Myocyte (in vitro differentiated cells): ENCODE results near the gene OR4K13. TPM values are rescaled to one million over a fixed set of nuclear protein-coding genes. Genes with fewer than 3 reads are reported as not detected.

Experiments used
- DNase-seq: peaks from one replicate; pipeline ENCODE4 v3.0.0-alpha.2; 2012; ENCODE audit warnings: low read depth
- polyA plus RNA-seq: library from polyadenylated mRNA; unstranded; fragments of >200 nt; gene quantifications from one replicate; pipeline ENCODE4 v1.2.1, GENCODE V29; 2012; ENCODE audit warnings: missing spikeins
- total RNA-seq: library from RNA; depleted of rRNA; stranded (reverse); fragments of >200 nt; gene quantifications from 2 replicates; pipeline ENCODE4 v1.2.3, GENCODE V29; 2014

OR4K13 gene, protein sequence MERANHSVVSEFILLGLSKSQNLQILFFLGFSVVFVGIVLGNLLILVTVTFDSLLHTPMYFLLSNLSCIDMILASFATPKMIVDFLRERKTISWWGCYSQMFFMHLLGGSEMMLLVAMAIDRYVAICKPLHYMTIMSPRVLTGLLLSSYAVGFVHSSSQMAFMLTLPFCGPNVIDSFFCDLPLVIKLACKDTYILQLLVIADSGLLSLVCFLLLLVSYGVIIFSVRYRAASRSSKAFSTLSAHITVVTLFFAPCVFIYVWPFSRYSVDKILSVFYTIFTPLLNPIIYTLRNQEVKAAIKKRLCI
- not detected in 2 replicates for total RNA-seq
- polyA plus RNA-seq, result not detected

GRCh38 chr14:20035938-20036337, at the start of gene OR4K13:
Gene OR4K13 (minus strand): TSS chr14:20036038. CDS start chr14:20034758, 1,280 bp downstream.
- no peak for DNase-seq

GRCh38 chr14:20059745-20060144, 23.9 kb upstream of the OR4K13 start, which contains the start of gene OR4L1:
Gene OR4L1 (plus strand): TSS chr14:20060045. CDS start chr14:20060045, 0 bp downstream.
- no peak for DNase-seq

DNA sequence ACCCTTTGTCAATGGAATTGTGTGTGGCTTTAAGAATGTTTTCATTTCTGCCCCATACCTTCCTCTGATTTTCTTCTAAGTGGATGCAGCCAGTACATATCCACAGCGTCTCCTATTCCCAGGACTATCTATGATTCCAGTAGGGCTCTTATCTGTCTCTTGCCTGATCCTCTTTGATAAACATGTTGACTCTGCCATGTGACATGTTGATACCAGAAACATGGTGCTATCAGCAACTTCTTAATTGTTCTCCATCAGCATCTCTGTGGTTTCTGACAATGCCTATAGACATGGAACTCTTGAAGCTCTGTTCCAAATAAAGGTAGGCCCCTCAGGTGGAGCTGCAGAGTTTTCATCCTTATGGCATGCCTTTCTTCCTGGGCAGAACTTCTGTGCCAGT, 12.4 kb upstream of the OR4K13 start:
- DNase-seq, result no peak

DNA sequence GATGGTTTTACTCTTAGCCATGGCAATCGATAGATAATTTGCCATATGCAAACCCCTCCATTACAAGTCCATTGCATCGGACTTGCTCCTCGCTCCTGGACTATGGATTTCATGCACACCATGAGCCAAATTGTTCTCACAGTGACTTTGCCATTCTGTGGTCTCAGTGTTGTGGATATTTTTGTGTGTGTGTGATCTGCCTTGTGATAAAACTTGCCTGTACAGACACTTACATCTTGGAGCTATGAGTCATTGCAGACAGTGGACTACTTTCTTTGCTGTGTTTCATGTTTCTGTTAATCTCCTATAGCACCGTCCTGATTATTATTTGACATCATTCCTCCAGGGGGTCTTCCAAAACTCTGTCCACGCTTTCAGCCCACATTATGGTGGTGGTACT, 8.4 kb upstream of the OR4K13 start:
- DNase-seq, result no peak

DNA sequence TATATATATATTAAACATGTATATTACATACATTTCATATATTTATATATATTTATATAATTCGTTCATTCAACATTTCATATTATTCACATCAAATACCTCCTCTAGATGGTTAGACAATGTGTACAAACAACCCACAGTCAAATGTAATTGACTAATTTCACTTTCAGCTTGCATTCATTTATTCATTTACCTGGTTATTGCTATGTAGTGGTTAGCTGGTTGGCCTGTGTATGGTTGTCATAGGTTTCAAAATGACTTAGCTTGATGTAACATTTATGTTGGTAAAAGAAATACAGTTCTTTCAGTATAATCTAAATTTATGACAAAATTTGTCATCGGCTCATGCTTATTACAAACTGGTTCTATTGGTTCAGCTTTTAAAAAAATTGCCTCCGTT, 389 bp downstream of the OR4K13 start:
- no peak for DNase-seq

GRCh38 chr14:20031058-20031457, 4.8 kb downstream of the OR4K13 start:
- no peak for DNase-seq

GRCh38 chr14:20019257-20019865, 16.5 kb downstream of the OR4K13 start, which contains the start of gene OR4K14:
Gene OR4K14 (minus strand): TSS chr14:20019307. CDS start chr14:20015193, 4,114 bp downstream.
- DNase-seq, result no peak

DNA sequence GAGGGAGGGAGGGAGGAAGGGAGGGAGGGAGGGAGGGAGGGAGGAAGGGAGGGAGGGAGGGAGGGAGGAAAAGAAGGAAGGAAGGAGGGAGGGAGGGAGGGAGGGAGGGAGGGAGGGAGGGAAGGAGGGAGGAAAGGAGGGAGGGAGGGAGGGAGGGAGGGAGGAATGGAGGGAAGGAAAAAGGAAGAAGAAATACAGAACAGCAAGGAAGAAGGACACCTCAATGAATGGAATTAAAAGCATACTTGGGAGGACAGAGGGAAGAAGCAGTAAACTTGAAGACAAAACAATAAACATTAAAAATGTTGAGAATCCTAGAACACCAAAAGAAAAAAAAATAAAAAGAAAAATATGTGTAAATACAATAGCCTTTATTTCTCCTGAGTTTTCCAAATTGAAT, 27.7 kb downstream of the OR4K13 start:
- DNase-seq, result no peak

- DNase-seq, result no peak
These were observed 33.5 kb downstream of the OR4K13 start for GRCh38 chr14:20002319-20002718.

- no peak for DNase-seq
These were observed 34.0 kb downstream of the OR4K13 start, which contains the start of gene OR4Q2 for GRCh38 chr14:20001863-20002262. Gene OR4Q2 (plus strand): TSS chr14:20002163.

DNA sequence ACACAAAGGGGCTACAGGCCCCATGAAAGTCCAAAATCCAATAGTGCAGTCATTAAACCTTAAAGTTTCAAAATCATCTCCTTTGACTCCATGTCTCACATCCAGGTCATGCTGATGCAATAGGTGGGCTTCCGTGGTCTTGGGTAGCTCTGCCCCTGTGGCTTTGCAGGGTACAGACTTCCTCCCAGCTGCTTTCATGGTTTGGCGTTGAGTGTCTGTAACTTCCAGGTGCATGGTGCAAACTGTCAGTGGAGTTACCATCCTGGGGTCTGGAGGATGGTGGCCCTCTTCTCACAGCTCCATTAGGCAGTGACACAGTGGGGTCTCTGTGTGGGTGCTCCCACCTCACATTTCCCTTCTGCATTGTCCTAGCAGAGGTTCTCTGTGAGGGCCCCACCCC, 42.4 kb downstream of the OR4K13 start:
- no peak for DNase-seq

Other genes with a start within 250 kb of the OR4K13 start
- gene OR4N2, start 232.3 kb downstream of the OR4K13 start, total RNA-seq, result not detected in 2 replicates
- gene OR4K2, start 160.9 kb downstream of the OR4K13 start, total RNA-seq, result not detected in 2 replicates
- not detected in 2 replicates for gene OR4K5, start 115.4 kb downstream of the OR4K13 start, total RNA-seq
- not detected in 2 replicates for gene OR4K1, start 105.1 kb downstream of the OR4K13 start, total RNA-seq
- not detected in 2 replicates for gene OR4K15, start 60.4 kb downstream of the OR4K13 start, total RNA-seq
- gene OR4Q2, start 33.9 kb downstream of the OR4K13 start, total RNA-seq, result not detected in 2 replicates
- gene OR4K14, start 16.7 kb downstream of the OR4K13 start, total RNA-seq, result not detected in 2 replicates
- not detected in 2 replicates for gene OR4L1, start 24.0 kb upstream of the OR4K13 start, total RNA-seq
- gene OR4K17, start 74.7 kb upstream of the OR4K13 start, total RNA-seq, result not detected in 2 replicates
- gene OR4N5, start 102.8 kb upstream of the OR4K13 start, total RNA-seq, result not detected in 2 replicates
- gene OR11G2, start 154.9 kb upstream of the OR4K13 start, total RNA-seq, result not detected in 2 replicates
- not detected in 2 replicates for gene OR11H6, start 187.7 kb upstream of the OR4K13 start, total RNA-seq
- not detected in 2 replicates for gene OR11H7, start 192.9 kb upstream of the OR4K13 start, total RNA-seq
- gene OR11H4, start 203.2 kb upstream of the OR4K13 start, total RNA-seq, result not detected in 2 replicates